Measurements from ENCODE around the gene RFC4. TPM values are rescaled to one million over a fixed set of nuclear protein-coding genes. Genes with fewer than 3 reads are reported as not detected.
A peak's percentile ranks its signal among the peaks of the same experiment; 100 is the strongest.

Gene RFC4
- total and polyA plus RNA-seq, 9 of the 15 experiments (the other 6 are each of a cell fraction or from before 2014, with no cell fraction given): 105 to 227 (median 180) TPM

GRCh38 chr3:186826976-186827857 is 20.9 kb upstream of the RFC4 start (continued):
- TF ChIP-seq MYC (IDR thresholded peaks at IDR 0.05; ENCODE audit: low read depth, low read length) (0 out of 2 replicates have a peak, but pooled peaks have one; percentile 29), MYC (CRISPR knock-in tag; IDR thresholded peaks at IDR 0.05; ENCODE audit: borderline replicate concordance, low read depth) (no peak), HMGN3 (IDR thresholded peaks at IDR 0.05; ENCODE audit: borderline replicate concordance, extremely low read depth, insufficient read length, low read depth, low read length) (peak; percentile 58), ZNF212 (CRISPR knock-in tag; IDR thresholded peaks at IDR 0.05) (no peak), NFATC3 (IDR thresholded peaks at IDR 0.05) (peak; percentile 100), KLF16 (IDR thresholded peaks at IDR 0.05) (0 out of 2 replicates have a peak, but pooled peaks have one; percentile 7), CREB1 (IDR thresholded peaks at IDR 0.05) (no peak), CREB1 (CRISPR knock-in tag; IDR thresholded peaks at IDR 0.05) (0 out of 2 replicates have a peak, but pooled peaks have one; percentile 22), GTF2A2 (tag; IDR thresholded peaks at IDR 0.05) (no peak), BRD9 (IDR thresholded peaks at IDR 0.05; ENCODE audit: low read depth, partially characterized antibody) (no peak), MLX (CRISPR knock-in tag; conservative IDR thresholded peaks at IDR 0.05) (no peak), MXD1 (CRISPR knock-in tag; IDR thresholded peaks at IDR 0.05; ENCODE audit: borderline replicate concordance, poor library complexity, severe bottlenecking) (no peak)
- TF ChIP-seq, protein P1, sequence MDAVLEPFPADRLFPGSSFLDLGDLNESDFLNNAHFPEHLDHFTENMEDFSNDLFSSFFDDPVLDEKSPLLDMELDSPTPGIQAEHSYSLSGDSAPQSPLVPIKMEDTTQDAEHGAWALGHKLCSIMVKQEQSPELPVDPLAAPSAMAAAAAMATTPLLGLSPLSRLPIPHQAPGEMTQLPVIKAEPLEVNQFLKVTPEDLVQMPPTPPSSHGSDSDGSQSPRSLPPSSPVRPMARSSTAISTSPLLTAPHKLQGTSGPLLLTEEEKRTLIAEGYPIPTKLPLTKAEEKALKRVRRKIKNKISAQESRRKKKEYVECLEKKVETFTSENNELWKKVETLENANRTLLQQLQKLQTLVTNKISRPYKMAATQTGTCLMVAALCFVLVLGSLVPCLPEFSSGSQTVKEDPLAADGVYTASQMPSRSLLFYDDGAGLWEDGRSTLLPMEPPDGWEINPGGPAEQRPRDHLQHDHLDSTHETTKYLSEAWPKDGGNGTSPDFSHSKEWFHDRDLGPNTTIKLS (IDR thresholded peaks at IDR 0.05; ENCODE audit: borderline replicate concordance, low read depth): peak; percentile 51; the same call in 1 of the 2 replicates
- TF ChIP-seq, protein P2, sequence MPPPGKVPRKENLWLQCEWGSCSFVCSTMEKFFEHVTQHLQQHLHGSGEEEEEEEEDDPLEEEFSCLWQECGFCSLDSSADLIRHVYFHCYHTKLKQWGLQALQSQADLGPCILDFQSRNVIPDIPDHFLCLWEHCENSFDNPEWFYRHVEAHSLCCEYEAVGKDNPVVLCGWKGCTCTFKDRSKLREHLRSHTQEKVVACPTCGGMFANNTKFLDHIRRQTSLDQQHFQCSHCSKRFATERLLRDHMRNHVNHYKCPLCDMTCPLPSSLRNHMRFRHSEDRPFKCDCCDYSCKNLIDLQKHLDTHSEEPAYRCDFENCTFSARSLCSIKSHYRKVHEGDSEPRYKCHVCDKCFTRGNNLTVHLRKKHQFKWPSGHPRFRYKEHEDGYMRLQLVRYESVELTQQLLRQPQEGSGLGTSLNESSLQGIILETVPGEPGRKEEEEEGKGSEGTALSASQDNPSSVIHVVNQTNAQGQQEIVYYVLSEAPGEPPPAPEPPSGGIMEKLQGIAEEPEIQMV (tag; conservative IDR thresholded peaks at IDR 0.05; ENCODE audit: low read depth): no peak
- TF ChIP-seq, protein P3, sequence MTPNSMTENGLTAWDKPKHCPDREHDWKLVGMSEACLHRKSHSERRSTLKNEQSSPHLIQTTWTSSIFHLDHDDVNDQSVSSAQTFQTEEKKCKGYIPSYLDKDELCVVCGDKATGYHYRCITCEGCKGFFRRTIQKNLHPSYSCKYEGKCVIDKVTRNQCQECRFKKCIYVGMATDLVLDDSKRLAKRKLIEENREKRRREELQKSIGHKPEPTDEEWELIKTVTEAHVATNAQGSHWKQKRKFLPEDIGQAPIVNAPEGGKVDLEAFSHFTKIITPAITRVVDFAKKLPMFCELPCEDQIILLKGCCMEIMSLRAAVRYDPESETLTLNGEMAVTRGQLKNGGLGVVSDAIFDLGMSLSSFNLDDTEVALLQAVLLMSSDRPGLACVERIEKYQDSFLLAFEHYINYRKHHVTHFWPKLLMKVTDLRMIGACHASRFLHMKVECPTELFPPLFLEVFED (CRISPR knock-in tag; conservative IDR thresholded peaks at IDR 0.05): no peak

All from K562 (cell line).